ENCODE measurements around the gene CDH22. TPM values are rescaled to one million over a fixed set of nuclear protein-coding genes. Genes with fewer than 3 reads are reported as not detected.

CDH22 gene
- total RNA-seq, 1 experiment from 2014 or later: 0.11 TPM

- no peak for DNase-seq (ENCODE audit: low read depth)
Measured at GRCh38 chr20:46268662-46269061, 39.6 kb downstream of the CDH22 start.

- DNase-seq (ENCODE audit: low read depth): no peak
Measured at GRCh38 chr20:46268131-46268614, 40.1 kb downstream of the CDH22 start.

GRCh38 chr20:46267108-46268105 is 40.9 kb downstream of the CDH22 start:
- no peak for DNase-seq (ENCODE audit: low read depth)

GRCh38 chr20:46265539-46265938 is 42.8 kb downstream of the CDH22 start:
- DNase-seq (ENCODE audit: low read depth): no peak

- no peak for DNase-seq (ENCODE audit: low read depth)
Measured at GRCh38 chr20:46264391-46265266, 43.7 kb downstream of the CDH22 start.

- DNase-seq (ENCODE audit: low read depth): no peak
Measured at GRCh38 chr20:46261456-46262253, 46.6 kb downstream of the CDH22 start.

- no peak for DNase-seq (ENCODE audit: low read depth)
Measured at GRCh38 chr20:46260936-46261454, 47.3 kb downstream of the CDH22 start.

- no peak for DNase-seq (ENCODE audit: low read depth)
Measured at GRCh38 chr20:46260480-46260879, 47.8 kb downstream of the CDH22 start.

GRCh38 chr20:46259260-46259859 is 48.9 kb downstream of the CDH22 start:
- DNase-seq (ENCODE audit: low read depth): no peak

- no peak for DNase-seq (ENCODE audit: low read depth)
Measured at GRCh38 chr20:46257887-46258286, 50.4 kb downstream of the CDH22 start.

GRCh38 chr20:46256293-46256692 is 52.0 kb downstream of the CDH22 start:
- DNase-seq (ENCODE audit: low read depth): no peak

- no peak for DNase-seq (ENCODE audit: low read depth)
Measured at GRCh38 chr20:46255440-46256104, 52.7 kb downstream of the CDH22 start.

- DNase-seq (ENCODE audit: low read depth): no peak
Measured at GRCh38 chr20:46253391-46253790, 54.9 kb downstream of the CDH22 start.

- DNase-seq (ENCODE audit: low read depth): no peak
Measured at GRCh38 chr20:46252352-46253091, 55.8 kb downstream of the CDH22 start.

- DNase-seq (ENCODE audit: low read depth): no peak
Measured at GRCh38 chr20:46251211-46251673, 57.1 kb downstream of the CDH22 start.

GRCh38 chr20:46250772-46251171 is 57.5 kb downstream of the CDH22 start:
- DNase-seq (ENCODE audit: low read depth): no peak

GRCh38 chr20:46249671-46250070 is 58.6 kb downstream of the CDH22 start:
- no peak for DNase-seq (ENCODE audit: low read depth)

GRCh38 chr20:46246559-46246958 is 61.7 kb downstream of the CDH22 start:
- no peak for DNase-seq (ENCODE audit: low read depth)

Data from LHCN-M2 (cell line).